Testis (tissue), 2 donors: ENCODE results near the gene DNAJC7.

Source experiments
- POLR2A ChIP-seq: fragments of 450-650 bp; IDR thresholded peaks from one replicate; pipeline ENCODE4 v1.6.1; 2017; ENCODE audit warnings: antibody characterized with exemption, mild to moderate bottlenecking, moderate library complexity
- TF ChIP-seq, protein P1 (sequence below), 3 experiments: fragments of 450-650 bp in 2 of 3; fragments of 200-600 bp in 1 of 3; sonication (generic) in 1 of 3; IDR thresholded peaks; one replicate each; pipeline ENCODE4 v1.5.1; 2016 to 2019; ENCODE audit warnings: antibody characterized with exemption in 3 of 3, mild to moderate bottlenecking in 2 of 3, moderate library complexity in 1 of 3

DNA sequence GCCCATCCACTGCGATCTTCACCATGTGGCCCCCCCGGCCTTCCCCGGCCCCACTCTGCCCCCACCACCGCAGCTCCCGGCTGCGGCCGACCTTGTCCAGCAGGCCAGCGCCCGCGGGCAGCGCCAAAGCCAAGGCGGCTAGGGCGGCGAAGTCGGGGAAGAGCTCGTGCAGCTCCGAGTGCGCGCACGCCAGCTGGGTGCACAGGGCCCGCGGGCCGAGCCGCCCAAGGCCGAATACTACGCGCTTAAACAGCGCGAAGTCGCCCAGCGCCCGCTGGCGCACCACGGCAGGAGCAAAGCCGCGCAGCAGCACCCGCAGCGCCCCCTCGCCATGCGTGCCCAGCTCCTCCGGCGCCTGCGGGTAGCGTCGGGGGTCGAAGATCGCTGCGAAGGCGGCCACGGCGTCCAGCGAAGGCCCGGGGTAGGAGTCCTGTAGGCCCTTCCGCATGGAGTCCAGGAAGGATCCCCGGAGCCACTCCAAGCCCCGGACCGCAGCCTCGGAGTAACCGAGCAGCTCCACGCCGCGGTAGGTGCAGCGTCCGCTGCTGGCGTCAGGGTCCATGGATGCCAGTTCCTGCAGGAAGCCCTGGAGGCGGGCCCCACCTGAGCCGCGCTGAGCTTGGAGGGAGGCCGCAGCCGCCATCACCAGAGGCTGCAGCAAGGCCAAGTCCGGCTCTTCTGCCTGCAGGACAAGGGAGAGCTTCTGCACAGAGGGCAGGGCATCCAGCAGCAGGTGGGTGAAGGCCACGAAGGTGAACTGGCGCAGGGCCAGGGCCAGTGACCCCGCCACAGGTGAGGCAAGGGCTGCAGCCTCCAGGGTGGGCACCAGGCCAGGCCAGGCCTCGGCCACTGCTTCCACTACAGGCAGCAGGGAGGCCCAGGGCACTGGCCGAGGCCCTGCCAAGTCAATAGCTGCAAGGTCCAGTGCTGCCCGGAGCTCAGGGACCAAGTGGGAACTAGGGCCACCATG lies 22.8 kb upstream of the DNAJC7 start:
- TF ChIP-seq, protein P1, sequence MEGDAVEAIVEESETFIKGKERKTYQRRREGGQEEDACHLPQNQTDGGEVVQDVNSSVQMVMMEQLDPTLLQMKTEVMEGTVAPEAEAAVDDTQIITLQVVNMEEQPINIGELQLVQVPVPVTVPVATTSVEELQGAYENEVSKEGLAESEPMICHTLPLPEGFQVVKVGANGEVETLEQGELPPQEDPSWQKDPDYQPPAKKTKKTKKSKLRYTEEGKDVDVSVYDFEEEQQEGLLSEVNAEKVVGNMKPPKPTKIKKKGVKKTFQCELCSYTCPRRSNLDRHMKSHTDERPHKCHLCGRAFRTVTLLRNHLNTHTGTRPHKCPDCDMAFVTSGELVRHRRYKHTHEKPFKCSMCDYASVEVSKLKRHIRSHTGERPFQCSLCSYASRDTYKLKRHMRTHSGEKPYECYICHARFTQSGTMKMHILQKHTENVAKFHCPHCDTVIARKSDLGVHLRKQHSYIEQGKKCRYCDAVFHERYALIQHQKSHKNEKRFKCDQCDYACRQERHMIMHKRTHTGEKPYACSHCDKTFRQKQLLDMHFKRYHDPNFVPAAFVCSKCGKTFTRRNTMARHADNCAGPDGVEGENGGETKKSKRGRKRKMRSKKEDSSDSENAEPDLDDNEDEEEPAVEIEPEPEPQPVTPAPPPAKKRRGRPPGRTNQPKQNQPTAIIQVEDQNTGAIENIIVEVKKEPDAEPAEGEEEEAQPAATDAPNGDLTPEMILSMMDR (IDR thresholded peaks at IDR 0.05), result no peak
- TF ChIP-seq POLR2A, result no peak
